ENCODE data around the gene DSCAM.

- no peak for TF ChIP-seq SRF (IDR thresholded peaks at IDR 0.05; ENCODE audit: low read depth)
- no peak for TF ChIP-seq YY1 (IDR thresholded peaks at IDR 0.05; ENCODE audit: extremely low read depth, insufficient replicate concordance, low read depth, low read length)
- TF ChIP-seq, protein P1, sequence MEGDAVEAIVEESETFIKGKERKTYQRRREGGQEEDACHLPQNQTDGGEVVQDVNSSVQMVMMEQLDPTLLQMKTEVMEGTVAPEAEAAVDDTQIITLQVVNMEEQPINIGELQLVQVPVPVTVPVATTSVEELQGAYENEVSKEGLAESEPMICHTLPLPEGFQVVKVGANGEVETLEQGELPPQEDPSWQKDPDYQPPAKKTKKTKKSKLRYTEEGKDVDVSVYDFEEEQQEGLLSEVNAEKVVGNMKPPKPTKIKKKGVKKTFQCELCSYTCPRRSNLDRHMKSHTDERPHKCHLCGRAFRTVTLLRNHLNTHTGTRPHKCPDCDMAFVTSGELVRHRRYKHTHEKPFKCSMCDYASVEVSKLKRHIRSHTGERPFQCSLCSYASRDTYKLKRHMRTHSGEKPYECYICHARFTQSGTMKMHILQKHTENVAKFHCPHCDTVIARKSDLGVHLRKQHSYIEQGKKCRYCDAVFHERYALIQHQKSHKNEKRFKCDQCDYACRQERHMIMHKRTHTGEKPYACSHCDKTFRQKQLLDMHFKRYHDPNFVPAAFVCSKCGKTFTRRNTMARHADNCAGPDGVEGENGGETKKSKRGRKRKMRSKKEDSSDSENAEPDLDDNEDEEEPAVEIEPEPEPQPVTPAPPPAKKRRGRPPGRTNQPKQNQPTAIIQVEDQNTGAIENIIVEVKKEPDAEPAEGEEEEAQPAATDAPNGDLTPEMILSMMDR (IDR thresholded peaks at IDR 0.05 in 2 of 3, conservative IDR thresholded peaks at IDR 0.05 in 1 of 3; ENCODE audit: borderline replicate concordance in 1 of 3, insufficient read depth in 1 of 3, low read depth in 2 of 3, low read length in 2 of 3) = no peak
- no peak for TF ChIP-seq EZH2 (IDR thresholded peaks at IDR 0.05)
- no peak for TF ChIP-seq JUND (IDR thresholded peaks at IDR 0.05)
- TF ChIP-seq SP1 (IDR thresholded peaks at IDR 0.05; ENCODE audit: low read depth) = no peak
- TF ChIP-seq RAD21 (IDR thresholded peaks at IDR 0.05; ENCODE audit: low read depth) = no peak
- TF ChIP-seq POLR2AphosphoS5 (IDR thresholded peaks at IDR 0.05; ENCODE audit: low read depth, low read length) = no peak
- no peak for TF ChIP-seq POLR2A (IDR thresholded peaks at IDR 0.05; ENCODE audit: borderline replicate concordance, extremely low read depth, insufficient read depth, insufficient read length)
Measured at GRCh38 chr21:40623528-40623927, 223.4 kb downstream of the DSCAM start.

Measured in HCT116 (cell line).